Heart left ventricle (tissue), 13 donors: Measurements from ENCODE around the gene SMIM1.

Experiments used
- POLR2A ChIP-seq, 2 donors: fragments of 450-650 bp; IDR thresholded peaks; one replicate each; pipeline ENCODE4 v1.6.1; 2017; ENCODE audit warnings: antibody characterized with exemption in 2 of 2, mild to moderate bottlenecking in 2 of 2, moderate library complexity in 2 of 2
- TF ChIP-seq, protein P1 (sequence below), 12 donors: fragments of 200-600 bp; sonication (generic) in 4 of 12; IDR thresholded peaks; one replicate each; pipeline versions ENCODE4 v1.5.0 to v1.8.0; 2018 to 2022; ENCODE audit warnings: antibody characterized with exemption in 12 of 12, mild to moderate bottlenecking in 5 of 12
- donor health status: ischemic (EF 13 %, LVEDD 7.1; RV severe dilation, severe dysfunction).
- donor health status: DM: no; HTN: yes; CAD: no.
- donor health status: DM: no; HTN: no; CAD: no.
- donor health status: ischemic (EF 25% LVEDD 6.9; RV normal size, moderate dysfunction).
- donor health status: ischemic (EF 25% LVEDD 5.7; RV mildly dilated, moderate dysfunction).
- donor health status: ischemic (EF 35%, LVEDD 5.7; RV mildly dilated, moderate dysfunction).
- donor health status: nonischemic (EF 11% LVEDD 7.7; RV severe dilation, severe dysfunction).
- donor health status: DM: yes; HTN: yes; CAD: no.
- donor health status: PGD.
- donor health status: ischemic (EF 29% LVEDD 5.4; RV normal size, mild dysfunction).
- donor health status: nonischemic (EF 23%, LVEDD 6.1; RV moderate dilation, normal function).

DNA sequence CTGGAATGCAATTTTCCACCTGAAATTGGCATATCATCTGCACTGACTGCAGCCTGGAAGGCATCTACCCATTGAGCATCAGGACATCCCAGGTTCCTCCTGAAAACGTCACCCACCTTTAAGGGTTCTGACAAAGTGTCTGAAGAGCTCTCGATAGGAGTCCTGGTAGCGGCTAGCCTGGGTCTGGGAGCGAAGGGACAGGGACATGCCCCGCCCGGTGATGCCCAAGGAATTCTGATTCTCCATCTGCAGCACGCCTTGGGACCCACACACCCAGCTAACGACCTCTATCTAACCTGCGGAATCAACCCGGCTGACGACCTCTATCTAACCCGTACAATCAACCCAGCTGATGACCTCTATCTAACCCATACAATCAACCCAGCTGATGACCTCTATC, 33.6 kb upstream of the SMIM1 start:
- TF ChIP-seq, protein P1, sequence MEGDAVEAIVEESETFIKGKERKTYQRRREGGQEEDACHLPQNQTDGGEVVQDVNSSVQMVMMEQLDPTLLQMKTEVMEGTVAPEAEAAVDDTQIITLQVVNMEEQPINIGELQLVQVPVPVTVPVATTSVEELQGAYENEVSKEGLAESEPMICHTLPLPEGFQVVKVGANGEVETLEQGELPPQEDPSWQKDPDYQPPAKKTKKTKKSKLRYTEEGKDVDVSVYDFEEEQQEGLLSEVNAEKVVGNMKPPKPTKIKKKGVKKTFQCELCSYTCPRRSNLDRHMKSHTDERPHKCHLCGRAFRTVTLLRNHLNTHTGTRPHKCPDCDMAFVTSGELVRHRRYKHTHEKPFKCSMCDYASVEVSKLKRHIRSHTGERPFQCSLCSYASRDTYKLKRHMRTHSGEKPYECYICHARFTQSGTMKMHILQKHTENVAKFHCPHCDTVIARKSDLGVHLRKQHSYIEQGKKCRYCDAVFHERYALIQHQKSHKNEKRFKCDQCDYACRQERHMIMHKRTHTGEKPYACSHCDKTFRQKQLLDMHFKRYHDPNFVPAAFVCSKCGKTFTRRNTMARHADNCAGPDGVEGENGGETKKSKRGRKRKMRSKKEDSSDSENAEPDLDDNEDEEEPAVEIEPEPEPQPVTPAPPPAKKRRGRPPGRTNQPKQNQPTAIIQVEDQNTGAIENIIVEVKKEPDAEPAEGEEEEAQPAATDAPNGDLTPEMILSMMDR (IDR thresholded peaks at IDR 0.05) = no peak
- no peak for TF ChIP-seq POLR2A (IDR thresholded peaks at IDR 0.05)
